NCI-H748 (cell line): Measurements from ENCODE around the gene CLSTN1.

ENCODE experiments used
- DNase-seq: peaks from one replicate; lab custom pipeline; 2025; ENCODE audit not compliant: unreplicated experiment; lab: John Stamatoyannopoulos, UW

Gene CLSTN1

GRCh38 chr1:9852004-9852403 lies 28.2 kb upstream of the CLSTN1 start:
- no peak for DNase-seq

- DNase-seq, result no peak
Observed at GRCh38 chr1:9850442-9851162, 26.8 kb upstream of the CLSTN1 start.

- DNase-seq, result peak; percentile 68
Observed at GRCh38 chr1:9849691-9850441, 26.1 kb upstream of the CLSTN1 start.

GRCh38 chr1:9848022-9848421 lies 24.3 kb upstream of the CLSTN1 start:
- DNase-seq, result no peak

GRCh38 chr1:9847269-9847668 lies 23.5 kb upstream of the CLSTN1 start:
- DNase-seq, result no peak

GRCh38 chr1:9846611-9847171 lies 22.9 kb upstream of the CLSTN1 start:
- no peak for DNase-seq

GRCh38 chr1:9845914-9846313 lies 22.1 kb upstream of the CLSTN1 start:
- DNase-seq, result peak; percentile 21

- DNase-seq, result no peak
Observed at GRCh38 chr1:9844756-9845155, 21.0 kb upstream of the CLSTN1 start.

- no peak for DNase-seq
Observed at GRCh38 chr1:9844106-9844505, 20.3 kb upstream of the CLSTN1 start.

- DNase-seq, result peak; percentile 92
Observed at GRCh38 chr1:9843576-9843945, 19.8 kb upstream of the CLSTN1 start.

GRCh38 chr1:9842781-9843575 lies 19.2 kb upstream of the CLSTN1 start:
- no peak for DNase-seq

- peak; percentile 9 for DNase-seq
Observed at GRCh38 chr1:9842073-9842711, 18.4 kb upstream of the CLSTN1 start.

GRCh38 chr1:9841460-9841859 lies 17.7 kb upstream of the CLSTN1 start:
- no peak for DNase-seq

GRCh38 chr1:9840176-9840575 lies 16.4 kb upstream of the CLSTN1 start:
- no peak for DNase-seq

- DNase-seq, result peak; percentile 88
Observed at GRCh38 chr1:9838946-9839345, 15.2 kb upstream of the CLSTN1 start.

- peak; percentile 49 for DNase-seq
Observed at GRCh38 chr1:9836632-9836960, 12.8 kb upstream of the CLSTN1 start.

- DNase-seq, result no peak
Observed at GRCh38 chr1:9835758-9836631, 12.2 kb upstream of the CLSTN1 start.

- no peak for DNase-seq
Observed at GRCh38 chr1:9835404-9835757, 11.6 kb upstream of the CLSTN1 start.

- DNase-seq, result no peak
Observed at GRCh38 chr1:9833632-9834031, 9.9 kb upstream of the CLSTN1 start.

GRCh38 chr1:9827558-9828185 lies 3.9 kb upstream of the CLSTN1 start:
- peak; percentile 66 for DNase-seq
